Keratinocyte (primary cell): ENCODE results near the gene LLGL1.

Experiments used
- EZH2 ChIP-seq: IDR thresholded peaks from one replicate; pipeline ENCODE4 v1.6.1; 2012; ENCODE audit warnings: inconsistent platforms, mild to moderate bottlenecking, low read length, moderate library complexity
- TF ChIP-seq, protein P1 (sequence below), 3 experiments: IDR thresholded peaks in 1 of 3; conservative IDR thresholded peaks in 1 of 3; optimal IDR thresholded peaks in 1 of 3; 2 replicates in 2 of 3; 3 replicates in 1 of 3; pipeline versions ENCODE3 to v1.5.1; 2011; ENCODE audit warnings: low read length in 3 of 3, mild to moderate bottlenecking in 3 of 3, moderate library complexity in 2 of 3, control low read depth in 1 of 3, inconsistent platforms in 1 of 3; ENCODE audit not compliant: insufficient read depth in 2 of 3; ENCODE audit errors: extremely low read depth in 1 of 3

DNA sequence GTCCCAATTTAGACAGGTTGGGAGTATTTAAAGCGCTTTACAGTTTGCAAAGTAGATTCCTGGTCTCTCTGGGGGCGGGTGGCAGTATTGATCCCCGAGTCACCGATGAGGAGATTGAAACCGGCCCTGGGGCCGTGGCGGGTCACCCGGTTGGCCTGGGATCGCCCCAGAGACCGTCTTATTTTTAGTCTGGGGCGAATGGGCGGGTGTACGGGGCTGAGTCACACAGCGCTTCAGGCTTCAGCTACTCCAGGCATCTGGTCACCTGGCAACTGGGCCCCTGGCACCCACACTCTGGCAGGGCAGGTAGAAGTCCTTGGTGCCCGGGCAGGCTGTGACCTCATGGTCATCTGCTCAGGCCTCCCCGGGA lies 35.7 kb downstream of the LLGL1 start:
- TF ChIP-seq, protein P1, sequence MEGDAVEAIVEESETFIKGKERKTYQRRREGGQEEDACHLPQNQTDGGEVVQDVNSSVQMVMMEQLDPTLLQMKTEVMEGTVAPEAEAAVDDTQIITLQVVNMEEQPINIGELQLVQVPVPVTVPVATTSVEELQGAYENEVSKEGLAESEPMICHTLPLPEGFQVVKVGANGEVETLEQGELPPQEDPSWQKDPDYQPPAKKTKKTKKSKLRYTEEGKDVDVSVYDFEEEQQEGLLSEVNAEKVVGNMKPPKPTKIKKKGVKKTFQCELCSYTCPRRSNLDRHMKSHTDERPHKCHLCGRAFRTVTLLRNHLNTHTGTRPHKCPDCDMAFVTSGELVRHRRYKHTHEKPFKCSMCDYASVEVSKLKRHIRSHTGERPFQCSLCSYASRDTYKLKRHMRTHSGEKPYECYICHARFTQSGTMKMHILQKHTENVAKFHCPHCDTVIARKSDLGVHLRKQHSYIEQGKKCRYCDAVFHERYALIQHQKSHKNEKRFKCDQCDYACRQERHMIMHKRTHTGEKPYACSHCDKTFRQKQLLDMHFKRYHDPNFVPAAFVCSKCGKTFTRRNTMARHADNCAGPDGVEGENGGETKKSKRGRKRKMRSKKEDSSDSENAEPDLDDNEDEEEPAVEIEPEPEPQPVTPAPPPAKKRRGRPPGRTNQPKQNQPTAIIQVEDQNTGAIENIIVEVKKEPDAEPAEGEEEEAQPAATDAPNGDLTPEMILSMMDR (optimal IDR thresholded peaks at IDR 0.05 in 1 of 3, IDR thresholded peaks at IDR 0.05 in 1 of 3, conservative IDR thresholded peaks at IDR 0.05 in 1 of 3; ENCODE audit: extremely low read depth in 1 of 3, insufficient read depth in 2 of 3, low read length in 3 of 3), result no peak
- TF ChIP-seq EZH2, result no peak
